Measurements from ENCODE around the gene C14orf180.

The C14orf180 gene

GRCh38 chr14:104598039-104598909, 18.7 kb downstream of the C14orf180 start:
- ChIA-PET CTCF (no interaction called here), POLR2A (no interaction called here)
- H3K9me3 ChIP-seq (ENCODE audit: control insufficient read depth, insufficient read depth, low read depth, low read length) = no peaks in the 10 kb centered on the region
- no peak for TF ChIP-seq INSM2 (tag by site-specific recombination; IDR thresholded peaks at IDR 0.05)
- TF ChIP-seq ZNF544 (tag by site-specific recombination; IDR thresholded peaks at IDR 0.05) = no peak
- TF ChIP-seq ZNF521 (tag by site-specific recombination; IDR thresholded peaks at IDR 0.05) = no peak
- TF ChIP-seq ZNF23 (tag by site-specific recombination; IDR thresholded peaks at IDR 0.05; ENCODE audit: borderline replicate concordance) = no peak
- TF ChIP-seq ZNF394 (tag by site-specific recombination; IDR thresholded peaks at IDR 0.05; ENCODE audit: borderline replicate concordance) = no peak
- TF ChIP-seq ZNF610 (tag by site-specific recombination; IDR thresholded peaks at IDR 0.05; ENCODE audit: borderline replicate concordance) = no peak
- TF ChIP-seq ZNF174 (tag by site-specific recombination; IDR thresholded peaks at IDR 0.05) = no peak
- no peak for TF ChIP-seq ZNF280D (tag by site-specific recombination; IDR thresholded peaks at IDR 0.05)
- no peak for TF ChIP-seq ATF2 (tag by site-specific recombination; IDR thresholded peaks at IDR 0.05; ENCODE audit: low read depth)
- TF ChIP-seq ZNF311 (tag by site-specific recombination; IDR thresholded peaks at IDR 0.05; ENCODE audit: borderline replicate concordance) = no peak
- no peak for TF ChIP-seq ZFP37 (tag by site-specific recombination; IDR thresholded peaks at IDR 0.05)
- H3K4me1 ChIP-seq (ENCODE audit: control insufficient read depth, insufficient read depth, low read length) = no peaks in the 10 kb centered on the region
- no peak overlapping the region for H3K27ac ChIP-seq (ENCODE audit: extremely low read depth, low read depth, low read length)
- no peak overlapping the region for H3K4me3 ChIP-seq (ENCODE audit: low read depth, low read length)
- no peaks in the 10 kb centered on the region for H3K36me3 ChIP-seq (ENCODE audit: control insufficient read depth in 2 of 2, insufficient read depth in 1 of 2, low read length in 2 of 2)

GRCh38 chr14:104598910-104599273, 19.3 kb downstream of the C14orf180 start:
- no peak for TF ChIP-seq ZNF391 (tag by site-specific recombination; IDR thresholded peaks at IDR 0.05; ENCODE audit: borderline replicate concordance, low read depth)
- TF ChIP-seq OSR2 (tag by site-specific recombination; IDR thresholded peaks at IDR 0.05) = no peak
- TF ChIP-seq HOXA7 (CRISPR knock-in tag; IDR thresholded peaks at IDR 0.05; ENCODE audit: borderline replicate concordance) = no peak
- no peak for TF ChIP-seq ZNF138 (tag by site-specific recombination; IDR thresholded peaks at IDR 0.05; ENCODE audit: borderline replicate concordance)
- TF ChIP-seq ZNF558 (tag by site-specific recombination; IDR thresholded peaks at IDR 0.05) = no peak
- TF ChIP-seq ZNF169 (tag by site-specific recombination; IDR thresholded peaks at IDR 0.05) = no peak
- no peak for TF ChIP-seq ZNF341 (tag by site-specific recombination; IDR thresholded peaks at IDR 0.05; ENCODE audit: low read depth)
- TF ChIP-seq ZNF610 (tag by site-specific recombination; IDR thresholded peaks at IDR 0.05; ENCODE audit: borderline replicate concordance) = no peak
- no peak for TF ChIP-seq ZBTB1 (tag by site-specific recombination; IDR thresholded peaks at IDR 0.05)
- no peak for TF ChIP-seq GLIS1 (tag by site-specific recombination; IDR thresholded peaks at IDR 0.05)
- no peak for TF ChIP-seq ZNF621 (tag by site-specific recombination; IDR thresholded peaks at IDR 0.05)
- no peak for TF ChIP-seq MYNN (tag by site-specific recombination; IDR thresholded peaks at IDR 0.05; ENCODE audit: borderline replicate concordance)
- no peak for TF ChIP-seq ZNF623 (tag by site-specific recombination; IDR thresholded peaks at IDR 0.05)
- TF ChIP-seq ZNF274 (IDR thresholded peaks at IDR 0.05; ENCODE audit: low read length) = no peak
- TF ChIP-seq ZNF274 (tag by site-specific recombination; IDR thresholded peaks at IDR 0.05; ENCODE audit: borderline replicate concordance) = no peak
- no peak for TF ChIP-seq PRDM1 (tag by site-specific recombination; IDR thresholded peaks at IDR 0.05)
- H3K9me3 ChIP-seq (ENCODE audit: control insufficient read depth, insufficient read depth, low read depth, low read length) = no peaks in the 10 kb centered on the region
- H3K4me1 ChIP-seq (ENCODE audit: control insufficient read depth, insufficient read depth, low read length) = no peaks in the 10 kb centered on the region
- no peaks in the 10 kb centered on the region for H3K36me3 ChIP-seq (ENCODE audit: control insufficient read depth in 2 of 2, insufficient read depth in 1 of 2, low read length in 2 of 2)
- CTCF ChIA-PET = no interaction called here
- no peak overlapping the region for H3K27ac ChIP-seq (ENCODE audit: extremely low read depth, low read depth, low read length)
- no peak overlapping the region for H3K4me3 ChIP-seq (ENCODE audit: low read depth, low read length)
- POLR2A ChIA-PET = no interaction called here
